HFF-Myc (cell line): ENCODE measurements around the gene AAGAB.
"Not testable (repeated sequence)": the region's sequence is repeated elsewhere in the genome, so short reads cannot be mapped to it uniquely, and the experiment has no call there.

Experiments used
- DNase-seq: peaks from one replicate; pipeline ENCODE4 v3.0.0-alpha.2; 2011; ENCODE audit warnings: low read depth; ENCODE audit errors: extremely low read depth
- H3K4me3 ChIP-seq: replicated peaks from 2 replicates; pipeline ENCODE4 v1.5.1; 2011; ENCODE audit warnings: low read depth, mild to moderate bottlenecking, control low read depth, low read length
- TF ChIP-seq, protein P1 (sequence below): IDR thresholded peaks from 2 replicates; pipeline ENCODE4 v1.5.1; 2012; ENCODE audit warnings: mild to moderate bottlenecking, low read depth, low read length, control low read depth; ENCODE audit errors: missing control alignments

The AAGAB gene

DNA sequence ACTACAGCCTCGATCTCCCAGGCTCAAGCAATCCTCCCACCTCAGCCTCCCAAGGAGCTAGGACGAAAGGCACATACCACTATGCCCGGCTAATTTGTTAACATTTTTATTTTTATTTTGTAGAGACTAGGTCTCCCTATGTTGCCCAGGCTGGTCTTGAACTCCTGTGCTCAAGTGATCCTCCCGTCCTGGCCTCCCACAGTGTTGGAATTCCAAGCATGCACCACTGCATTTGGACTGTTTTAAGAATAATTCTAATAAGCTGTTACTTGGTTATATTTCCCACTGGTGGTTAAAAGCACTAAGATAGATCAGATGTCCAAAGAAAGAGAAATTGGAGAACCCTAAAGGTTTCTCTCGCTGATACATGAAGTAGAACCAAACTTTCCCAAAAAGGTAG lies 3.1 kb downstream of the AAGAB start:
- TF ChIP-seq, protein P1, sequence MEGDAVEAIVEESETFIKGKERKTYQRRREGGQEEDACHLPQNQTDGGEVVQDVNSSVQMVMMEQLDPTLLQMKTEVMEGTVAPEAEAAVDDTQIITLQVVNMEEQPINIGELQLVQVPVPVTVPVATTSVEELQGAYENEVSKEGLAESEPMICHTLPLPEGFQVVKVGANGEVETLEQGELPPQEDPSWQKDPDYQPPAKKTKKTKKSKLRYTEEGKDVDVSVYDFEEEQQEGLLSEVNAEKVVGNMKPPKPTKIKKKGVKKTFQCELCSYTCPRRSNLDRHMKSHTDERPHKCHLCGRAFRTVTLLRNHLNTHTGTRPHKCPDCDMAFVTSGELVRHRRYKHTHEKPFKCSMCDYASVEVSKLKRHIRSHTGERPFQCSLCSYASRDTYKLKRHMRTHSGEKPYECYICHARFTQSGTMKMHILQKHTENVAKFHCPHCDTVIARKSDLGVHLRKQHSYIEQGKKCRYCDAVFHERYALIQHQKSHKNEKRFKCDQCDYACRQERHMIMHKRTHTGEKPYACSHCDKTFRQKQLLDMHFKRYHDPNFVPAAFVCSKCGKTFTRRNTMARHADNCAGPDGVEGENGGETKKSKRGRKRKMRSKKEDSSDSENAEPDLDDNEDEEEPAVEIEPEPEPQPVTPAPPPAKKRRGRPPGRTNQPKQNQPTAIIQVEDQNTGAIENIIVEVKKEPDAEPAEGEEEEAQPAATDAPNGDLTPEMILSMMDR, result no peak
- H3K4me3 ChIP-seq, result no peak overlapping the region
- DNase-seq, result no peak

DNA sequence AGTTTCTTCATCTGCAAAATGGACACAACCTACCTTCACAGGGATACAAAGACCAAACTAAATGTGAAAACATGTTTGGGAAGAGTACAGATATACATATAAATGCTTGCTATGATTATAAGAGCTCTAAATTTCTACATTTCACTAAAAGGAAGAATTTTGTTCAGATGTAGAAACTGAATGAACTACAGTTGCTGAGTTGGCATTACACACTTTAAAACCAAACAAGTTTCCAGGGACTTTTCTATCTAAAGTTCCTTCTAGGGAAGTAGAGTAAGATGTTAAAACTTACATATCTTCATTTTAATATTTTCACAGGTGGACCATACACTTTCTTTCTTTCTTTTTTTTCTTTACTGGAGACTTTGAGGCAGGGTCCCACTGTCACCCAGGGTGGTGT lies 4.6 kb downstream of the AAGAB start:
- no peak for DNase-seq
- TF ChIP-seq, protein P1, result no peak
- H3K4me3 ChIP-seq, result no peak overlapping the region

DNA sequence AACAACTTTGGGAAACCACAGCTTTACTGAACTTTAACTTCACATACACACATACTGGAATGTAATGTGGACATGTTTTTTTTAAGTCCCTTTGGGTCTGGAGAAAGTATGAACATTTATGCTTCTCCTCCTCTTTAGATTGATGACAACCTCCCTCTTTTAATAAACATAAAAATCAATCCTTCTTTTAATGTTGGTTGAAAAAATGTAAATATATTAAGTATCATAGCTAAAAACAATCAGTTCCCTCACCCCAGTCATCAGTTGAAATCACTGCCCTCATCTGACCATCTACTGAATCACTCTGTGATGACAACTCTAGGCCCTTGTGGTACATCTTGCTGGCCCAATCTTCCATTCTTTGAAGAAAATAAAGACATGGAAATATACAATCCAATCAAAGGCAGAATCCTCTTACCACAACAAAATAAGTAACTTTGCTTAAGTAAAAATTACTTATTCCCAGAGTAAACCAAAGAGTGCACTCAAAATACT lies 6.4 kb downstream of the AAGAB start:
- no peak overlapping the region for H3K4me3 ChIP-seq
- DNase-seq, result no peak
- TF ChIP-seq, protein P1, result no peak

DNA sequence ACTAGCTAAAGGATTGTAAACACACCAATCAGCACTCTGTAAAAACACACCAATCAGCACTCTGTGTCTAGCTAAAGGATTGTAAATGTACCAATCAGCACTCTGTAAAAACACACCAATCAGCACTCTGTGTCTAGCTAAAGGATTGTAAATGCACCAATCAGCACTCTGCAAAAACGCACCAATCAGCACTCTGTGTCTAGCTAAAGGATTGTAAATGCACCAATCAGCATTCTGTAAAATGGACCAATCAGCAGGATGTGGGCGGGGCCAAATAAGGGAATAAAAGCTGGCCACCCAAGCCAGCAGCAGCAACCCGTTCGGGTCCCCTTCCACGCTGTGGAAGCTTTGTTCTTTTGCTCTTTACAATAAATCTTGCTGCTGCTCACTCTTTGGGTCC lies 7.9 kb downstream of the AAGAB start:
- not testable (repeated sequence) for H3K4me3 ChIP-seq, DNase-seq

DNA sequence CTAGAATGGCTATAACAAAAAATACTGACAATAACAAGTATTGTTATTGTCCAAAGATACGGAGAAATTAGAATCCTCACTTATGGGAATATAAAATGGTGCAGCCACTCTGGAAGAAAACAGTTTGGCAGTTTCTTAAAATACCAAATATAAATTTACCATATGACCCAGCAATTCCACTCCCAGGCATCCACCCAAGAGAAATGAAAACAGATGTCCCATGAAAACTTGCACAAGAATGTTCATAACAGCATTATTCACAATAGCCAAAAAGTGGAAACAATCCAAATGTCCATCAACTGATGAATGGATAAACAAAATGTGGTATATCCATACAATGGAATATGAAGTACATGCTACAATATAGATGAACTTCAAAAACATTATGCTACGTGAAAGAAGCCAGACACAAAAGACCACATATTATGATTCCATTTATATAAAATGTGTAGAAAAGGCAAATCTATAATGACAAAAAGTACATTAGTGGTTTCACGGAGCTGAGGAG lies 9.4 kb downstream of the AAGAB start:
- TF ChIP-seq, protein P1, result no peak
- DNase-seq, result peak; percentile 22
- H3K4me3 ChIP-seq, result no peak overlapping the region

DNA sequence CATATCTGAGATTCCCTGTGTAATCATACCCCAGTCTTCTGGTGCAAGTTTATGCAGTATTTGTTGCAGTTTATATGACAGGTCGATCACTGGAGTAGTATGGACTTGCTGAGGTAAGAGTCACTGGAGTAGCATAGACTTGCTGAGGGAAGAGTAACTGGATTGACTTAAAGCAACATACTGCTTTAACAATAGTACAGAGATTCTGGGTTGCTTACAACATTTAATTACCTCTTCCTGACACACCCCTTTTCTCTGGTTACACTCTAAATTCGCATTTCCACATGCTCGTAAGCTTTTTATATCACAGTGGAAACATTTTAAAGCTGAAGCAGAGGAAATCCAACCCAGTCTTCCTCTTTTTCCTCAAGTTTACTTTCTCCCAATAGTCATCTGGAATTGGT lies 11.8 kb downstream of the AAGAB start:
- H3K4me3 ChIP-seq, result no peak overlapping the region
- TF ChIP-seq, protein P1, result no peak

DNA sequence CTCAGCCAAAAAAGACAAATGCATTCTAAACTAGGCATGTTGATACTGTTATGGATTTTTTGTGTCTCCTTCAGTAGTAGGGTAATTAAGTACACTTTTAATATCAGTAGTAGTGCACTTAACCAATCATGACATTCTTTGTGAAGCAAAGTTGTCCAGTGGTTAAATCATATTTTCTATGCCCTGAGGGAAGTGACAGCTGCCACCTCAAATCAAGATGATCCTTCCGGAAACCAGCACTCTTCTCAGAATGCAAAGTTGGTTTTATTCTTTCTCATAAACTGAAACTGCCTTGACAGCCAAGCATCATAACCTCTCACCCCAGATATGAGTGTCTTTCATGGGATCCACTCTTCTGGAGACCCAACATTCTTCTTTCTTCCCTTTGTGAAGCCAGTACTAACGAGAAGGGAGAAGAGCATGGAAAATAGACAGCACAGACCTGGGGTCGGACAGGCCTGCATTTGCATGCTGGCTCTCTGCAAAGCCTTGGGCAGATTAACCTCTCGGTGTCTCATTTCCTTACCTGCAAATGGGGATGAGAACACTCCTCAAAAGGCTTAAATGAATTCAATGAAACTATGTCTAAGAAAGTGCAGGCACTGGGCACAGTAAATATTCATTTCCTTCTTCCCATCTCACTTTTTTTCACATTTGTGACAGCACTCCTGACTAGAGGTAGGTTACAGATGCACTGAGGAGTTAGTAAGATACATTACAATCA lies 13.2 kb downstream of the AAGAB start:
- no peak for DNase-seq
- no peak overlapping the region for H3K4me3 ChIP-seq
- TF ChIP-seq, protein P1, result no peak

More for the DNA sequence above, 11.8 kb downstream of the AAGAB start:
- peak; percentile 61 for DNase-seq
